HEK293T (cell line): Measurements from ENCODE around the gene HOXA9.

Source experiments
- CTCF ChIA-PET: fragments of 350-600 bp; formaldehyde crosslinking; extraction: SDS; loops from one replicate; lab custom pipeline; 2021; ENCODE audit warnings: antibody characterized with exemption, inconsistent platforms; lab: Yijun Ruan, JAX
- POLR2A ChIA-PET: fragments of 350-600 bp; formaldehyde crosslinking; extraction: SDS; loops from one replicate; lab custom pipeline; 2020; ENCODE audit warnings: antibody characterized with exemption, inconsistent platforms; lab: Yijun Ruan, JAX
- DNase-seq: peaks from one replicate; pipeline ENCODE4 v3.0.0; 2012; ENCODE audit warnings: mixed read lengths; ENCODE audit errors: extremely low spot score
- ARNT ChIP-seq: fragments of 450-650 bp; IDR thresholded peaks from 2 replicates; pipeline ENCODE4 v1.6.1; 2017; ENCODE audit warnings: mild to moderate bottlenecking
- BHLHE40 ChIP-seq: fragments of 450-650 bp; IDR thresholded peaks from 2 replicates; pipeline ENCODE4 v1.6.1; 2016; ENCODE audit warnings: mild to moderate bottlenecking, moderate library complexity, borderline replicate concordance
- CTBP1 ChIP-seq: fragments of 450-650 bp; IDR thresholded peaks from 2 replicates; pipeline ENCODE4 v1.6.1; 2016; ENCODE audit warnings: borderline replicate concordance
- ELF4 ChIP-seq: fragments of 450-650 bp; IDR thresholded peaks from 2 replicates; pipeline ENCODE4 v1.6.1; 2017; ENCODE audit warnings: antibody characterized with exemption
- FOXA1 ChIP-seq: fragments of 450-650 bp; IDR thresholded peaks from 2 replicates; pipeline ENCODE4 v1.6.1; 2016; ENCODE audit warnings: mild to moderate bottlenecking
- FOXK2 ChIP-seq: fragments of 450-650 bp; IDR thresholded peaks from 2 replicates; pipeline ENCODE4 v1.6.1; 2016; ENCODE audit warnings: mild to moderate bottlenecking
- FOXM1 ChIP-seq: fragments of 450-650 bp; IDR thresholded peaks from 2 replicates; pipeline ENCODE4 v1.6.1; 2017; ENCODE audit warnings: mild to moderate bottlenecking, borderline replicate concordance
- HDGF ChIP-seq: fragments of 450-650 bp; IDR thresholded peaks from 2 replicates; pipeline ENCODE4 v1.6.1; 2017; ENCODE audit warnings: antibody characterized with exemption, borderline replicate concordance
- L3MBTL2 ChIP-seq: fragments of 450-650 bp; conservative IDR thresholded peaks from 2 replicates; pipeline ENCODE4 v1.6.1; 2016; ENCODE audit warnings: mild to moderate bottlenecking
- LEF1 ChIP-seq: fragments of 450-650 bp; IDR thresholded peaks from 2 replicates; pipeline ENCODE4 v1.6.1; 2017; ENCODE audit warnings: mild to moderate bottlenecking, borderline replicate concordance
- NFRKB ChIP-seq: fragments of 450-650 bp; IDR thresholded peaks from 2 replicates; pipeline ENCODE4 v1.6.1; 2016; ENCODE audit warnings: mild to moderate bottlenecking, moderate library complexity
- PKNOX1 ChIP-seq: fragments of 450-650 bp; IDR thresholded peaks from 2 replicates; pipeline ENCODE4 v1.6.1; 2016
- SP1 ChIP-seq: fragments of 450-650 bp; IDR thresholded peaks from 2 replicates; pipeline ENCODE4 v1.6.1; 2017
- SUZ12 ChIP-seq: fragments of 450-650 bp; IDR thresholded peaks from 2 replicates; pipeline ENCODE4 v1.6.1; 2016; ENCODE audit warnings: mild to moderate bottlenecking
- TARDBP ChIP-seq: fragments of 450-650 bp; IDR thresholded peaks from 2 replicates; pipeline ENCODE4 v1.6.1; 2016
- ZNF384 ChIP-seq: fragments of 450-650 bp; IDR thresholded peaks from 2 replicates; pipeline ENCODE4 v1.6.1; 2016

HOXA9 gene

GRCh38 chr7:27118580-27118979 is 46.8 kb downstream of the HOXA9 start:
- ChIA-PET POLR2A (interaction anchor here (1.1 to 8.7 kb wide), 4 partner anchors 11 to 34 kb away, joined by 4 to 103 read pairs (median 8); partner anchors contain the start of genes HOXA1, HOXA3 and HOXA4), CTCF (no interaction called here)
- TF ChIP-seq HDGF (no peak), L3MBTL2 (no peak), ELF4 (no peak)
- DNase-seq: no peak

- no peak for DNase-seq
- no peak for TF ChIP-seq PKNOX1
- no peak for TF ChIP-seq L3MBTL2
- TF ChIP-seq SUZ12: no peak
- no peak for TF ChIP-seq FOXK2
- TF ChIP-seq BHLHE40: no peak
- TF ChIP-seq CTBP1: no peak
- TF ChIP-seq ZNF384: no peak
- no peak for TF ChIP-seq NFRKB
- TF ChIP-seq HDGF: no peak
- POLR2A ChIA-PET: interaction anchor here (0.7 to 8.7 kb wide), 3 partner anchors 12 to 22 kb away, joined by 3 to 103 read pairs (median 9); partner anchors contain the start of genes HOXA1 and HOXA4
- CTCF ChIA-PET: no interaction called here
These were observed 47.3 kb downstream of the HOXA9 start for GRCh38 chr7:27117887-27118491.

- DNase-seq: no peak
- ChIA-PET CTCF (interaction anchor here (0.7 kb wide), 1 partner anchor 44 kb away, joined by 3 read pairs; no protein-coding TSS in a partner anchor), POLR2A (interaction anchor here (0.7 to 8.7 kb wide), 10 partner anchors 13 to 40 kb away, joined by 3 to 103 read pairs (median 4); partner anchors contain the start of genes HOXA3, HOXA4 and HOXA6)
- TF ChIP-seq FOXA1 (no peak), HDGF (no peak), BHLHE40 (no peak), ARNT (no peak), ZNF384 (no peak), SUZ12 (no peak), SP1 (no peak), LEF1 (no peak), L3MBTL2 (no peak), FOXK2 (no peak), ELF4 (no peak), CTBP1 (no peak)
These were observed 48.1 kb downstream of the HOXA9 start for GRCh38 chr7:27116962-27117886.

- TF ChIP-seq CTBP1: peak; percentile 77; the same call in 1 of the 2 replicates
- no peak for TF ChIP-seq NFRKB
- no peak for TF ChIP-seq L3MBTL2
- no peak for TF ChIP-seq FOXA1
- no peak for TF ChIP-seq FOXM1
- no peak for TF ChIP-seq ZNF384
- TF ChIP-seq ELF4: no peak
- peak; percentile 97 for TF ChIP-seq PKNOX1
- no peak for TF ChIP-seq SP1
- TF ChIP-seq HDGF: no peak
- ChIA-PET POLR2A (interaction anchor here (0.6 to 8.7 kb wide), 15 partner anchors 10 to 252 kb away, joined by 3 to 103 read pairs (median 4); partner anchors contain the start of genes HOXA1, HOXA11, HOXA3 and HOXA4), CTCF (interaction anchor here (0.7 to 1.3 kb wide), 2 partner anchors 45 to 63 kb away, joined by 3 to 4 read pairs; no protein-coding TSS in a partner anchor)
- DNase-seq: no peak
These were observed 49.0 kb downstream of the HOXA9 start for GRCh38 chr7:27116031-27116961.

GRCh38 chr7:27115221-27116026 is 49.9 kb downstream of the HOXA9 start:
- no peak for DNase-seq
- no peak for TF ChIP-seq L3MBTL2
- no peak for TF ChIP-seq ZNF384
- no peak for TF ChIP-seq ELF4
- no peak for TF ChIP-seq ARNT
- TF ChIP-seq PKNOX1: peak; percentile 90
- TF ChIP-seq HDGF: peak; percentile 70; the same call in 1 of the 2 replicates
- TF ChIP-seq NFRKB: no peak
- TF ChIP-seq FOXA1: no peak
- no peak for TF ChIP-seq BHLHE40
- peak; percentile 76; the same call in 1 of the 2 replicates for TF ChIP-seq CTBP1
- no peak for TF ChIP-seq FOXK2
- TF ChIP-seq TARDBP: no peak
- no peak for TF ChIP-seq SP1
- ChIA-PET CTCF (interaction anchor here (1.3 to 1.4 kb wide), 2 partner anchors 64 to 262 kb away, joined by 4 to 6 read pairs; no protein-coding TSS in a partner anchor), POLR2A (interaction anchor here (0.7 to 8.7 kb wide), 21 partner anchors 9 to 258 kb away, joined by 3 to 103 read pairs (median 4); partner anchors contain the start of genes HOXA1, HOXA10, HOXA11 and HOXA3)
